OCI-LY7 (cell line): ENCODE results near the gene DGKD.

ENCODE experiments used
- EZH2phosphoT487 ChIP-seq: fragments of 200-600 bp; sonication (generic); IDR thresholded peaks from 2 replicates; pipeline ENCODE4 v1.6.1; 2018; ENCODE audit warnings: low read depth, borderline replicate concordance, mild to moderate bottlenecking, mixed run types, antibody characterized with exemption, low read length, moderate library complexity, mixed read lengths
- TF ChIP-seq, protein P1 (sequence below): fragments of 200-600 bp; sonication (generic); conservative IDR thresholded peaks from 2 replicates; pipeline ENCODE4 v1.5.1; 2014; ENCODE audit warnings: mild to moderate bottlenecking, antibody characterized with exemption, low read length, moderate library complexity, mixed read lengths

DNA sequence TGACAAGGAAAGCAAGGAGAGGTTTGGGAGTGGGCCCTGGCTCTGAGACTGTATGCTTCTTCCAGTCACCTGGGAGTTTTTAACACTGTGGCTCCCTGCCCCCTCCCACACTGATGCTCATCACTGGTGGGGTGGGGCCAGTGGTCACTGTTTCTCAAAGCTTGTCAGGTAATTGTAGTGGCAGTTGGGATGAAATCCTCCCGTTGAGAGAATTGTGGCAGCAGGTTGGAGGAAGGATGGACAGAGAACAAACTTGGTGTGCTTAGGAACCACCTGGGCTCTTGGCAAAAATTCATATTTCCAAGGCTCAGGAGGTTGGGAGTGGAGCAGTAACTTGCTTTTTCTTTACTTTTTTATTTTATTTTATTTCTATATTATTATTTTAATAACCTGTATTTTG, 25.1 kb downstream of the DGKD start:
- TF ChIP-seq, protein P1, sequence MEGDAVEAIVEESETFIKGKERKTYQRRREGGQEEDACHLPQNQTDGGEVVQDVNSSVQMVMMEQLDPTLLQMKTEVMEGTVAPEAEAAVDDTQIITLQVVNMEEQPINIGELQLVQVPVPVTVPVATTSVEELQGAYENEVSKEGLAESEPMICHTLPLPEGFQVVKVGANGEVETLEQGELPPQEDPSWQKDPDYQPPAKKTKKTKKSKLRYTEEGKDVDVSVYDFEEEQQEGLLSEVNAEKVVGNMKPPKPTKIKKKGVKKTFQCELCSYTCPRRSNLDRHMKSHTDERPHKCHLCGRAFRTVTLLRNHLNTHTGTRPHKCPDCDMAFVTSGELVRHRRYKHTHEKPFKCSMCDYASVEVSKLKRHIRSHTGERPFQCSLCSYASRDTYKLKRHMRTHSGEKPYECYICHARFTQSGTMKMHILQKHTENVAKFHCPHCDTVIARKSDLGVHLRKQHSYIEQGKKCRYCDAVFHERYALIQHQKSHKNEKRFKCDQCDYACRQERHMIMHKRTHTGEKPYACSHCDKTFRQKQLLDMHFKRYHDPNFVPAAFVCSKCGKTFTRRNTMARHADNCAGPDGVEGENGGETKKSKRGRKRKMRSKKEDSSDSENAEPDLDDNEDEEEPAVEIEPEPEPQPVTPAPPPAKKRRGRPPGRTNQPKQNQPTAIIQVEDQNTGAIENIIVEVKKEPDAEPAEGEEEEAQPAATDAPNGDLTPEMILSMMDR: no peak
- TF ChIP-seq EZH2phosphoT487: no peak
